NCI-H748 (cell line): ENCODE results near the gene TBC1D5.
A peak's percentile ranks its signal among the peaks of the same experiment; 100 is the strongest.
"Not testable (repeated sequence)": the region's sequence is repeated elsewhere in the genome, so short reads cannot be mapped to it uniquely, and the experiment has no call there.

Experiments
- DNase-seq: peaks from one replicate; lab custom pipeline; 2025; ENCODE audit not compliant: unreplicated experiment; lab: John Stamatoyannopoulos, UW

The TBC1D5 gene

GRCh38 chr3:17360991-17361390 is 381.4 kb downstream of the TBC1D5 start:
- no peak for DNase-seq

- no peak for DNase-seq
Measured at GRCh38 chr3:17359911-17360310, 382.5 kb downstream of the TBC1D5 start.

GRCh38 chr3:17357035-17357710 is 385.3 kb downstream of the TBC1D5 start:
- DNase-seq: no peak

GRCh38 chr3:17356585-17356984 is 385.8 kb downstream of the TBC1D5 start:
- no peak for DNase-seq

GRCh38 chr3:17355591-17355990 is 386.8 kb downstream of the TBC1D5 start:
- no peak for DNase-seq

- DNase-seq: peak; percentile 2
Measured at GRCh38 chr3:17354341-17354740, 388.1 kb downstream of the TBC1D5 start.

GRCh38 chr3:17352620-17353019 is 389.8 kb downstream of the TBC1D5 start:
- peak; percentile 81 for DNase-seq

- not testable (repeated sequence) for DNase-seq
Measured at GRCh38 chr3:17351193-17351592, 391.2 kb downstream of the TBC1D5 start.

- no peak for DNase-seq
Measured at GRCh38 chr3:17349093-17349492, 393.3 kb downstream of the TBC1D5 start.

- no peak for DNase-seq
Measured at GRCh38 chr3:17342119-17342518, 400.3 kb downstream of the TBC1D5 start.

GRCh38 chr3:17340693-17341092 is 401.7 kb downstream of the TBC1D5 start:
- no peak for DNase-seq

- DNase-seq: no peak
Measured at GRCh38 chr3:17340261-17340660, 402.2 kb downstream of the TBC1D5 start.

GRCh38 chr3:17339132-17339575 is 403.3 kb downstream of the TBC1D5 start:
- no peak for DNase-seq

- peak; percentile 11 for DNase-seq
Measured at GRCh38 chr3:17336291-17336690, 406.1 kb downstream of the TBC1D5 start.

GRCh38 chr3:17333893-17334292 is 408.5 kb downstream of the TBC1D5 start:
- no peak for DNase-seq

- DNase-seq: no peak
Measured at GRCh38 chr3:17333446-17333845, 409.0 kb downstream of the TBC1D5 start.

- DNase-seq: no peak
Measured at GRCh38 chr3:17330660-17331059, 411.8 kb downstream of the TBC1D5 start.

GRCh38 chr3:17329927-17330326 is 412.5 kb downstream of the TBC1D5 start:
- DNase-seq: no peak

GRCh38 chr3:17322106-17322793 is 420.2 kb downstream of the TBC1D5 start:
- no peak for DNase-seq

GRCh38 chr3:17320266-17320665 is 422.2 kb downstream of the TBC1D5 start:
- DNase-seq: no peak

- no peak for DNase-seq
Measured at GRCh38 chr3:17315897-17316296, 426.5 kb downstream of the TBC1D5 start.

GRCh38 chr3:17314171-17314570 is 428.3 kb downstream of the TBC1D5 start:
- DNase-seq: no peak

GRCh38 chr3:17313746-17314145 is 428.7 kb downstream of the TBC1D5 start:
- DNase-seq: no peak
